Astrocyte of the spinal cord (primary cell): Measurements from ENCODE around the gene SYT8.

Experiments used
- DNase-seq: peaks from one replicate; pipeline ENCODE4 v3.0.0; 2011; ENCODE audit warnings: low read depth, low spot score
- H3K4me3 ChIP-seq: 2 replicates; pipeline ENCODE4 v1.5.1; 2011; ENCODE audit warnings: low read depth, mild to moderate bottlenecking, low read length, moderate library complexity
- in situ Hi-C: cut with HindIII; loops from 2 replicates; pipeline ENCODE4 v1.10.0; 2017; ENCODE audit warnings: low sequenced_read_pairs
- TF ChIP-seq, protein P1 (sequence below): IDR thresholded peaks from 2 replicates; pipeline ENCODE4 v1.5.1; 2012; ENCODE audit warnings: low read depth, mild to moderate bottlenecking, low read length, inconsistent platforms

The SYT8 gene

DNA sequence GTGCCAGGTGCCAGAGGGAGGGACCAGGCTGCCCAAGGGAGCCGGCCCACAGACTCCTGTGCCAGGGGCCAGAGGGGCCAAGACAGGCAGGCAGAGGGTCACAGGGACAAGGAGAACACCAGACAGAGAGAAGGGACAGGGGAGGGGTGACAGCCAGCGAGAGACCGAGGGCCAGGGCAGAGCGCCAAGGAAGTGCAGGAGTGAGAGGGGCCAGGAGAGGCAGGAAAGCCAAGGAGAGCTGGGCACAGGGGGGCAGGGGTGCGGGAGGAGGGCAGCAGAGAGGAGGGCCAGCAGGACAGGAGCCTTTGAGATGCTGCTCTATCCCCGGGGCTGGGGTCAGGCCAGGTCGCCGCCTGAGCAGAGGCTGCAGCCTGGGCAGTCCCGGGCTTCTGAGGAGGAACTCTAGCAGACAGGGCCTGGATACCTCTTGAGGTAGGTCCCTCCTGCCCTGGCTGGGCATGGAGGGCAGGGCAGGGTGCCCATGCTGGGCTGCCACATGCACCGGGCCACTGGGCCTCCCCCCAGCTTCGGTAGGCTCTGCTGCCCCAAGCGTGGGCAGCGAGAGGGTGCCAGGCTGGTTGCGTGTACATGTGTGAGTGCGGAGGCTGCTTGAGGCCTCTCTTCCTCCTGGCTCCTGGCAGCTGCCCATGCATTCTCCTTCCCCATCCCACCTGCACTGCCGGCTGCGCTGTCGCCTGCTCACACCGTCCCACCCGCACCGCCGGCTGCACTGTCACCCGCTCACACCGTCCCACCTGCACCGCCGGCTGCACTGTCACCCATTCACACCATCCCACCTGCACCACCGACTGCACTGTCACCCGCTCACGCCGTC, 30.3 kb downstream of the SYT8 start:
- H3K4me3 ChIP-seq: no peak overlapping the region
- in situ Hi-C loops: no loop called here
- no peak for DNase-seq
- TF ChIP-seq, protein P1, sequence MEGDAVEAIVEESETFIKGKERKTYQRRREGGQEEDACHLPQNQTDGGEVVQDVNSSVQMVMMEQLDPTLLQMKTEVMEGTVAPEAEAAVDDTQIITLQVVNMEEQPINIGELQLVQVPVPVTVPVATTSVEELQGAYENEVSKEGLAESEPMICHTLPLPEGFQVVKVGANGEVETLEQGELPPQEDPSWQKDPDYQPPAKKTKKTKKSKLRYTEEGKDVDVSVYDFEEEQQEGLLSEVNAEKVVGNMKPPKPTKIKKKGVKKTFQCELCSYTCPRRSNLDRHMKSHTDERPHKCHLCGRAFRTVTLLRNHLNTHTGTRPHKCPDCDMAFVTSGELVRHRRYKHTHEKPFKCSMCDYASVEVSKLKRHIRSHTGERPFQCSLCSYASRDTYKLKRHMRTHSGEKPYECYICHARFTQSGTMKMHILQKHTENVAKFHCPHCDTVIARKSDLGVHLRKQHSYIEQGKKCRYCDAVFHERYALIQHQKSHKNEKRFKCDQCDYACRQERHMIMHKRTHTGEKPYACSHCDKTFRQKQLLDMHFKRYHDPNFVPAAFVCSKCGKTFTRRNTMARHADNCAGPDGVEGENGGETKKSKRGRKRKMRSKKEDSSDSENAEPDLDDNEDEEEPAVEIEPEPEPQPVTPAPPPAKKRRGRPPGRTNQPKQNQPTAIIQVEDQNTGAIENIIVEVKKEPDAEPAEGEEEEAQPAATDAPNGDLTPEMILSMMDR: no peak

DNA sequence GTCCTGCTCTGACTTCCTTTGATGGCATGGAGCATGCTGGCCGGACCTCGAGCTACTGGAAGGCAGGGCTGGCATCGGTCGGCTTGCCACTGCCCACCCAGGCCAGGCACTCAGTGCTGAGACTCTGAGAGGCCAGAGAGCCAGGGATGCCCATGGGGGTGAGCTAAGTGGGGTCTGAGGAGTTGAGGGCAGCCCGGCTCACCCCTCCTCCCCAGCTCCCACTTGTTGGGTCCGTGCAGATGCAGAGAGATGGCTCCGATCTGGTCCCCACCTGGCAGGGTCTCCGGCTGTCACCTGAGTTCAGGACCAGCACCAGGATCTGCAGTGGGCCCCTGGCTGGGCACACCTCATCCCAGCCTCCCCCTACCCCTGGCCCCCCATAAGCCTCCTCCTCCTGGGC, 31.4 kb downstream of the SYT8 start:
- TF ChIP-seq, protein P1: no peak
- H3K4me3 ChIP-seq: no peak overlapping the region
- in situ Hi-C loops: no loop called here
- no peak for DNase-seq

DNA sequence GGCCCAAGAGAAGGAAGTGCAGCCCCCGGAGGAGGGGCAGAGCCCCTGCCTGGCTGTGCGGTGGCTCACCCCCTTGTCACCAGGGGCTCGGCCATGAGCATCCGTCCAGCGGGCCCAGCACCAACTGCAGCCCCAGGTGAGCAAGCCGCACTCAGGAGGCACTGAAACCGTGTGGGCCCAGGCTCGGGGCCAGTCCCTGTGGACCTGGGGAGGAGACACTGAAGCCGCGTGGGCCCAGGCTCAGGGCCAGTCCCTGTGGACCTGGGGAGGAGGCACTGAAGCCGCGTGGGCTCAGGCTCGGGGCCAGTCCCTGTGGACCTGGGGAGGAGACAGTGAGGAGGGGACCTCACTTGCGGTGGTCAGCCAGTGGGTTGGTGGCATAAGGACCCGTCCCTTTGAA, 32.0 kb downstream of the SYT8 start:
- TF ChIP-seq, protein P1: no peak
- in situ Hi-C loops: no loop called here

DNA sequence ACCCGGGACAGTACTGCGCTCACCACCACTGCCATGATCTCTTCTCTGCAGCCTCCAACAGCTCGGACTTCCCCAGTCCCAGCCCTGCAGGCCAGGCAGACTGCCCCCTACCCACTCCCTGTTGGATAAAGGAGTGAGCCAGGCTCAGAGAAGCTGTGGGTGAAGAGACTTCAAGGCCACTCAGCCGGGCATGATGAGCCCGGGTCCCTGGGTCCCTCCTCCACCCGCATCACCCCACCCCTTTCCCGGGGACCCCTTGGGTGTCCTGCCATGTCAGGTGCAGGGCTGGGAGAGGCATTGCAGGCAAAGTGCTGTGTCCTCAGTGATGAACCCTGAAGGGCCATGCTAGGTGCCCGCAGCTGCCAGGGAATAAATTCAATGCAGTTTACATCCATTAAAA, 32.6 kb downstream of the SYT8 start:
- TF ChIP-seq, protein P1: no peak
- in situ Hi-C loops: no loop called here
- DNase-seq: no peak
- no peak overlapping the region for H3K4me3 ChIP-seq

More for the DNA sequence above, 32.0 kb downstream of the SYT8 start:
- DNase-seq: no peak
- no peak overlapping the region for H3K4me3 ChIP-seq

GRCh38 chr11:1868056-1868635, 33.4 kb downstream of the SYT8 start:
- in situ Hi-C loops: no loop called here
- no peak overlapping the region for H3K4me3 ChIP-seq
- no peak for DNase-seq
- TF ChIP-seq, protein P1: no peak

GRCh38 chr11:1868636-1869291, 34.0 kb downstream of the SYT8 start:
- in situ Hi-C loops: no loop called here
- TF ChIP-seq, protein P1: no peak
- no peak overlapping the region for H3K4me3 ChIP-seq
- DNase-seq: no peak
